NCI-H1930 (cell line): ENCODE measurements around the gene NRG3.
"Not testable (repeated sequence)": the region's sequence is repeated elsewhere in the genome, so short reads cannot be mapped to it uniquely, and the experiment has no call there.

Experiments used
- DNase-seq, 2 experiments: peaks; one replicate each; lab custom pipeline; 2025; lab: John Stamatoyannopoulos, UW

NRG3 gene

DNA sequence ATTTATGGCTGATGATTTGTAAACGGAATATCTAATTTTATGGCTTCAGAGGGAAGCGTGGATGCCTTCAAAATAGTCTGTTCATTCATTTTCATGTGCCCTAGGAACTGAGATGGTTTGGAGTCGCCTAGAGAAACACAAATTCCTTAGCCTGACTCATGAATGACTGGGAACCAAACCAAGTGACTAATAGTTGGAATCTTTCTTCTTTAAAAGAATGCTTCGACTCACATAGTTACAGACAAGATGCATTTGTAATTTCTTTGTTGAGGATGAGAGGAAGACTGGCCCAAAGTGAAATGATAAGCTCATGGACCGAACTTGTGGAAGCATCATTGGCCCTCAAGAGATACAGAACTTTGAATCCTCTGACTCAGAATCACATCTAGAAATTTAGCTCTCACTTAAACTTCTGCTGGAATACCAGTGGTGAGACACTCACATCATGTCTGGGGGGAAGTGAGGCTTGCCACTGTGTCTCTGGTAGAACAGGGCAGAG is 1107.2 kb downstream of the NRG3 start:
- DNase-seq = no peak

DNA sequence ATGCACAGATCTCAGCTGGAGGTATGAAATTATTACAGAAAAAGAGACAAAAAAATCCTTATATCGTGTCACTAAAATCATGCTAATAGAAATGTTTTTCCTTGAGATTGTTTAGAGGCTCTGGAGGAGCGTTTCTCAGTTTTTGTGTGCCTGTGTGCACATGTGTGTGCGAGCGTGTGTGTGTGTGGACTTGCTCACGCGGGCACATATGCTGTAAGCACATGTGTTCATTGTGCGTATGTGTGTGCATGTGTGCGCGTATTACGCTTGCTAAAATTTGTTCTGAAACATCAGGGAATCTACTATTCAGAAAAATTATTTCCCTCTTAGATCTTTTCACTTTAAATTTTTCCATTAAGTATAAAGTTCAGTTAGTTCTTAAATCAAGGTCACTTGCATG is 1111.2 kb downstream of the NRG3 start:
- DNase-seq = no peak

DNA sequence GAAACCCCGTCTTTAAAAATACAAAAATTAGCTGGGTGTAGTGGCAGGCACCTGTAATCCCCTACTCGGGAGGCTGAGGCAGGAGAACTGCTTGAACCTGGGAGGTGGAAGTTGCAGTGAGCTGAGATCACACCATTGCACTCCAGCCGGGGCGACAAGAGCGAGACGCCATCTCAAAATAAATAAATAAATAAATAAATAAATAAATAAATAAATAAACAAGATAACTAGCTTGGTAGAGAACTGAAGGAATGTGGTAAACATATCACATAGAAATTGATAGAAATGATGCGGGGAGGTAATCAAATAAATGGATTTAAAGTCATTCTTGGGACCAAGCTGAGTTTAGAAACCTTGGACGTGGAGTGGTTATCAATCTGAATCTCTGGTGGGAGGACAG is 1131.5 kb downstream of the NRG3 start:
- DNase-seq = not testable (repeated sequence)

DNA sequence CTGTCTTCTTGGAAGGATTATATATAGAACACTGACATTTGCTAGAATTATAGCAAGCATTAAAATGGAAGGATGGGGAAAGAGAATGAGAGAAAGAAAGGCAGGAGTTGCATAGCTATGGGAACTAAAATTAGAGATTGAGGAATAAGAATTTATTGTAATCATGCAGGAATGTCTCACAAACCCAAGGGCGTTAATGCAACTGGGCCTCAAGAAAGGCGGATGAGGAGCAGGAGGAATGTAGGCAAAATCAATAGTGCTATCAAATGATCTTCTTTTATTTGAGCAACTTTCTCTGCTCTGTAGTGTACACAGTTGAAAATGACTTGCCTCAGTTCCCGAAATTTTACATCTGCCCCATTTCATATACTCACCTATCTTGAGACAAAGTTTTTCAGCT is 1132.5 kb downstream of the NRG3 start:
- DNase-seq = no peak

DNA sequence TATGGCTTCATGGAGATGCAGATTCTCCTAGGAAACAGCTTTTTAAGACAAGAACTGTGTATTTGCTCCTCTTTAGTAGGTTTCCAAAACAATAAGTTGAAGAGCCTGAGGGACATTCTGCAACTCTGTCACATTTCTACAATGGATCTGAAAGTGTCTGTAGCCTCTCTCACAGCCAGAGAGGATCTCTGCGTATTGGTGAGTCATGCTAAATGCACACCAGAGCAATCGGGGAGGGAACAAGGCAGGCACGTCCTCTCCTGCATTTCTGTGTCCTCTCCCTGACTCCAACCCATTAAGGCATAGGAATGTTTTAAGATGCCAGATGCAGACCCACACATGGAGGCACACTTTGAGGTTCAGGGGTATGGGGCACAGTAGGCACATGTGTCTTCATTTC is 1137.9 kb downstream of the NRG3 start:
- no peak for DNase-seq

DNA sequence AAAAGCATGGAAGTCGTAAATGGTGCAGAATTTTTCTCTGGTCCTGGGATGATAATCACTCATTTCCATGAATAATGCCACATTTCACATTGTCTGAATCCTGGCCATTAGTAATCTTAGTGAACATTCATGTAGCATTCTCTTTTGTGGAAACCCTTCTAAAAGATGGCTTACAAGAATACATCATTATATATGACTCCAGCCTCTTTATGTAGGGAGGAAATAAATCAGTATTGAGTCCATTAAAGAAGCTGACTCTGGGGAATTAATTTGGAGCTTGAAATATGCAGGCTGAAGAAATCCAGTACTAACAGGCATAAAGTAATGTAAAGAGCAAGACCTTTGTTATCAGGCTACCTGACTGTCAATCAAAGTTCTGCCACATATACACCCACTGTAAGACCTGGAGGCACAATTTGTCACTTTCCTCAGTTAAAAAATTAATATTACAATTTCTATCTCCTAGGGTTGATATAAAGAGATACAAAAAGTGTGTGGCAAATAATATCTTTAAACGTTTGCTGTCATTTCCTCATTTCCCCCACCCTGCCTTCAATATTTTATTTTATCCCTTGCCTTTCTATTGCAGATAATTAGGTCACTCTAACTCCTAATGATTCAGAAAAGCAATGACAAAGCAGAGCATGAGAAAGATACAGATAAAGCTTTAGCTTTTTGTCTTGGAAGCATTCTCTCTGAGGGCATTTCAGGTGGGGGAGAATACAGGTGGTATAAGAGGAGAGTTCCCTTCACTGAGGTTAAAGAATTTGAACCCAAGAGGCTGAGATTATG is 1142.3 kb downstream of the NRG3 start:
- DNase-seq = no peak

DNA sequence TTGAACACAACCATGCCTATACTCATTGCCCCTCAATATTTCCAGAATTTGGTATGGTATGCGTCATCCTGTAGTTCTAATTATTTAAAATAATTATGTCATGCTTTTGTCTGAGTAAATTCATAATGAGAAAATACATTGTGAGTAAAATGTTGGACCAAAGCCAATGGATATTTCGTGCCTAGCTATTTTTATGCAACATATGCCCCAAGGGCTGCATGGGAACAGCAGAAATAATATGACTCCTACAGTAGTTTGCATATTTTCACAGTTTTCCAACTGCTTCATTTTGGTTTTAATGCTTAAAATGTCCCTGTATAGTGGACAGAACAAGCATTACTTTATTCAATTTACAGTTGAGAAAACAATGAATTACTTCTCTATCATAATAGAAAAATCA is 1148.7 kb downstream of the NRG3 start:
- DNase-seq = no peak
